Measurements from ENCODE around the gene SCFD2.

GRCh38 chr4:52976523-52977230 is 389.2 kb downstream of the SCFD2 start:
- TF ChIP-seq YY1 (IDR thresholded peaks at IDR 0.05; ENCODE audit: insufficient read depth, insufficient read length), result no peak
- TF ChIP-seq ZNF274 (IDR thresholded peaks at IDR 0.05; ENCODE audit: low read depth, low read length), result no peak
- no peak for TF ChIP-seq SUZ12 (IDR thresholded peaks at IDR 0.05; ENCODE audit: extremely low read depth, insufficient read depth, insufficient read length)
